Brain pericyte (primary cell): ENCODE data around the gene ARMC6.
A peak's percentile ranks its signal among the peaks of the same experiment; 100 is the strongest.
"Not testable (repeated sequence)": the region's sequence is repeated elsewhere in the genome, so short reads cannot be mapped to it uniquely, and the experiment has no call there.

Experiments used
- DNase-seq: peaks from one replicate; pipeline ENCODE4 v3.0.0-alpha.2; 2012; ENCODE audit warnings: low read depth, low spot score

ARMC6 gene

DNA sequence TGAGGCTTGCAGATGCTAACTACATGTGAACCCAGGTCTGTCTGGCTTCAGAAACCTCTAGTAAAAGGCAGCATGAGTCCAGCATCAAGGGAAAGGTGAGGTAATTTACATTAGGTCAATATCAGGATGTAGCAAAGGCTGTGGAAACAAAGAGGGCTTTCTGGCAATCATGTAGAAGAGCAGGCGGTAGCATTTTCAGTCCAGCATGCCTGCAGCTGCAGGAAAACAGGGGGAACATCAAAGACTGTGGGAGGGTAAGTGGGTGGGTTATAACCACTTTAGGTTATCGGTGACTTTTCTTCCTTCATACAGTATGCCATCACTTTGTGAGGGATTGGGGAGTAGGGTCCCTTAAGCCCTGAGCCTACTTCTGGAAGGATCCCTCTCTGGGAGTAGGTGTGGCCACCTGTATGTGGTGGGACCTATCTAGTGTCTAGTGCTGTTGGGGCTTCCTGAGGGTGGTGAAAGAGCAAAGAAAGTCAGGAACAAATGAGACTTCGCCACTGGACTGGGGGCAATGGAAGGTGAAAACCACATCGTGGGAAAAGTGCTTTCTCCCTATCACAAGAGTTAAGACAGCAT is 10.9 kb upstream of the ARMC6 start:
- no peak for DNase-seq

DNA sequence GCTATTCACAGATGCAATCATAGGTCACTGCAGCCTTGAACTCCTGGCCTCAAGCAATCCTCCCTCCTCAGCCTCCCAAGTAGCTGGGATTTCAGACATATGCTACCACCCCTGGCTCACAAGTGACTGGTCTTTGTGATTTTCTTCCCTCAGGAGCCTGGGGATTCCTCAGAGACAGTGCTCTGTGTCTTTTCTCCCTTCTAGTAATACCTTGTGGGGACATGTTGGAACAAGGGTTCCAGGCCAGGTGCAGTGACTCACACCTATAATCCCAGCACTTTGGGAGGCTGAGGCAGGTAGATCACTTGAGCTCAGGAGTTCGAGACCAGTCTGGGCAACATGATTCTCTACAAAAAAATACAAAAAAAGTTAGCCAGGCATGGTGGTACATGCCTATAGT is 10.0 kb upstream of the ARMC6 start:
- DNase-seq = not testable (repeated sequence)

DNA sequence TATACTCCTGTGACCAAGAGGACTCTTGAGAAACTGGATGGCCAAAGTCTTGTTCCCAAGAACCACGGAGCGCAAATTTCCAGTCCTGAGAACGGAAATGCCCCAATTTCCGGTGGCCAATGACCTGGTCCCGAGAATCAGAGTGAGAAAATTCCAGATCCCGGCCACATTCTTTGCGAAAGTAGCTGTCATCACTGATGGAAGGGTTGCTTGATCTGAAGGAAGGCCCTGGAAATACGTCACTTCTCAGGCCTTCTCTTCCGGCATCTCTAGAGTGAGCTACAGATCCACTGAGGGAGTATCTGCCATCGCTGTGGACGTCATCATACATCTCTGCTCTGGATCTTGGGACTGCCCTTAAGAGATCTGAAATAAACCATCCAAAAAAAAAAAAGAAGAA is 7.5 kb upstream of the ARMC6 start:
- DNase-seq = no peak

DNA sequence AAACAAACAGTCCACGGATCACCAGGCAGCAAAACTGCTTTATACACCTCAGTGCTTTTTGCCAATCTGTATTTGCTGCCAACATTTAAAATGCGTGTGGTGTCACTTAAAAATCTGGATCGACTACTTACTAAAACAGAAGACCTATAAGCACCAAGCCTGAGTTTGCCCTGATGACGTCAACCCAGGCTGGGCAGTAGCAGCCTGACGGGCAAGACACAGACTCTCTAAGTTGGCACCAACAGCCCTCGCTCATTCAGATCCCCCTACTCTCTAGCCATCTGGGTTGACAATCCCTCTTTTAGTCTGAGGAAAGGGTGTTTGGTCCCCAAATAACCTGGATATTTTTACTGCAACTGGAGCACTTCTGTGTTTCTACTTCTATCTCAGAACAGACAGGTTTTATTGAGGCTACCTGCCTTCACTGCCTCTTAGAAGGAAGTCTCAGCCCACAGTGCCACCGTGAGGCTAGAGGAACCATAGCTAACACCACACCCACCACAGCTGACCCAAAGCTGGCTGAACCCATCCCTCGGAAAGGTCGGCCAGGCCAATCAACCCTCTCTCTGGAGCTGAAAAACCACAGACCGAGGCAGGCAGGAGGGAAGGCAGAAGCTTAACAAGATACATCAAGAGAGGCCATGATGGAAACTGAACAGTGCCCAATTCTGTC is 7.0 kb upstream of the ARMC6 start:
- no peak for DNase-seq

DNA sequence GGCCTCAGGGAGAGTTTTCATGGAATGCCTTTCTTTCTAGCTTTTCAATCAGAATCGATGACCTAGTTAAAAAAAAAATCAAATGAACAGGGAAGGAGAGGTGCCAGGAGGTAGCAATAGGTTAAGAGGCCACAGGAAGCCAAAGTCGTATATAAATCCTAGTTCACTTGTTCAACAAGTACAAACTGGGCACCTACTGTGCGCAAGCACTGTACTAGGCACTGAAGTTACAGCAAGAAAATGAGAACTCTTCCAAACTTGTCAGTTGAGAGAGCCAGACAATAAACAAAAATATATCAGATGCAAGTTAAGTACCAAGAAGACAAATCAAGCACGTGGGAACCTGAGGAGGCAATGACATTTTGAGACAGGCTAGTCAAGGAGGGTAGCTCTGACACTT is 6.2 kb upstream of the ARMC6 start:
- no peak for DNase-seq

DNA sequence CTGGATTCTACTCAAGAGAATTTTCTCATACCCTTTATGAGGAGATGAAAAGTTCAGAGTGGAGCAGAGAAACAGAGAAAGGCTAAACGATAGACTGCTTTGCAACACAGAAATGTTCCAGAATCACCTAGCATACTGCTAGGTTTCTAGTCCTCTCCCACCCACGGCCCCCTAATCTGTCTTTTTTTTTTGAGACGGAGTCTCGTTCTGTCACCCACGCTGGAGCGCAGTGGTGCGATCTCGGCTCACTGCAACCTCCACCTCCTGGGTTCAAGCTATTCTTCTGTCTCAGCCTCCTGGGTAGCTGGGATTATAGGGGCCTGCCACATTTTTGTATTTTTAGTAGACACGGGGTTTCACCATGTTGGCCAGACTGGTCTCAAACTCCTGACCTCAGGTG is 4.9 kb upstream of the ARMC6 start:
- DNase-seq = no peak

DNA sequence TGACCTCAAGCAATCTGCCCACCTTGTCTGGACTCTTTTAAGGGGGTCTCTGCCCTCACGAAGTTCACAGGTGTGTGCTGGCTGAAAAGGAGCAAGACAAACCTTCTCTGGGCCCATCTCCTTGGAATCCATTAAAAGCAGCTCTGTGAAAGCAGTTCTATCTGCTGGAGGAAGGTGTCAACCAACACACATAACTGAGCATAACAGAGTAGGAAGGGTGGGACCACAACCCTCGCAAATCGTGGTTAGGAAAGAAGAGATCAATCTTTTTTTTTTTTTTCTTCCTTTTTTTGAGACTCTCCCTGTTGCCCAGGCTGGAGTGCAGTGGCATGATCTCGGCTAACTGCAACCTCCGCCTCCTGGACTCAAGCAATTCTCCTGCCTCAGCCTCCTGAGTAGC is 1.5 kb upstream of the ARMC6 start:
- no peak for DNase-seq

DNA sequence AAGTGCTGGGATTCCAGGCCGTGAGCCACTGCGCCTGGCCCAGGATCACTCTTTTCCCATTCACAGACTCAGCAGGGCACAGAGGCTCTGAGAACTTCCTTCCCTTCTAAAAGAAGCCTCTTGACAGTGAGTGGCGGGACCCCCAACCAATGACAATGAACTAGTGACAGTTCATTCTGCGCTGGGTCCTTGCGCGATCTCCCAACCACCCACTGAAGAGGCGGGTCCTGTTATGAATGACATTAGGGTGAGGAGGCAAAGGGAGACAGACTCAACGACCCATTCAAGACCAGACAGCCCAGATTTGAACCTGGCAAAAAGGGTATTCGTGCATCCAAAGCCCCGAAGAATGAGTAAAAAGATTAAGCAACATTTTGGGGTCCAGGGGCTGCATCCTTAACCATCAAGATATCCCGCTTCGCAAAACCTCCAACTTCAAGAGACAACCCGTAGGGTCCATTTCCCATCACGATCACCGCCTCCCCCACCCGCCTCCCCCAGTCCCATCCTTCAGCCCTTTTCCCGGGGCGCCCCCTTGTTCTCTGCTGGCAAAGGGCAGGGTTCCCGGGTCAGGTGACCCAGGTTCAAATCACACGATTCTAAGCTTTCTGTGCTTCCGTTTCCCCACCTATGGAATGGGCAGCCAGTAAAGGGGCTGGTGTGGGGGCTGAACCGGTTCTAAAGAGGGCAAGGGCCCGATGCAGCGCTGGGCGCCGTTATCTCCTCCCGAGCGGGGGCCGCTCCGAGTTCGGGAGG is 805 bp upstream of the ARMC6 start:
- peak; percentile 66 for DNase-seq

DNA sequence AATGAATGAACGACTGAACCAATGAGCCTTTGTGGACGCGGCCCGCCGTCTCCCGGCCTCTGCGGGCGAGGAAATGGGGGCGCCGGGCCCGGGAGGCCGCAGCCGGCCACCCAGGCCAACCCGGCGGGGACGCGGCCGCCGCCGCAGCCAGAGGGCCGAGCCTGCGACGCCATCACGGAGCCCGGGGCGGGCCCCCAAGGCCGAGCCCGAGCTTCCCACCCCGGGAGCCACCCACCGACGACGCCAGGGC is 302 bp upstream of the ARMC6 start:
- no peak for DNase-seq

DNA sequence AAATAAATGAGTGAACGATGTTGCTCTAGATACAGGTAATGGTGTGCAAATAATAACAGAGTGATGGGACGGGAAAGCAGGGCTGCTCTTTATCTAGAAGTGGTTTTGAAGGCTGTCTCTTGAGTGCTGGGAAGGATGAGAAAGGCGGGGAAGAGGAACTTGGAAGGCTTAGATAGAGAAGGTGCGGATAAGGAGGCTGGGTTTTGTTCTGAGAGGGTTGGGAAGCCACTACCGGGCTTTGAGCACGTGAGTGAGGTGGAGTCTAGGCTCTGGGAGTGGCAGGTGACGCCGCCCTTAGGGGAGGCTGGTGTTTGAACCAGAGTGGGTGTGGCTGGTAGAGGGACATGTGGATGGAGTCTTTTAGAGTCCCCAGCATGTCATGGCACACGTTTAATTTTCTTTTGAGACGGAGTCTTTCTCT is 811 bp downstream of the ARMC6 start:
- no peak for DNase-seq

DNA sequence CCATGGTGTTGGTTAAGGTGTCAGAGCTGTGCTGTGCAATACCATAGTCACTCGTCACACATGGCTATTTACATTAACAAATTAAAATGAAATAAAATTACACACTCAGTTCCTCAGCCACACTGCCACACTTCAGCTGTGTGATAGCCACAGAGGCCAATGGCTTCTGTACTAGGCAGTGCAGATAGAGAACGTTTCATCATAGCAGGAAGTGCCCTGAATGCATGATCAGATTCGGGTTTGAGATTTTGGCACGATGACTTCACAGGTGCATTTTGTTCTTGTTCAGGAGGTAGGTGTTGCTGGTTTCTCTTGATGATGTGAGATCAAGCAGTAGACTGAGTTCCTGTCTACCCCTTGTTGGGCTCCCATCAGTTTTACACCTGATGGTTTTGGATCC is 6.5 kb downstream of the ARMC6 start:
- no peak for DNase-seq

DNA sequence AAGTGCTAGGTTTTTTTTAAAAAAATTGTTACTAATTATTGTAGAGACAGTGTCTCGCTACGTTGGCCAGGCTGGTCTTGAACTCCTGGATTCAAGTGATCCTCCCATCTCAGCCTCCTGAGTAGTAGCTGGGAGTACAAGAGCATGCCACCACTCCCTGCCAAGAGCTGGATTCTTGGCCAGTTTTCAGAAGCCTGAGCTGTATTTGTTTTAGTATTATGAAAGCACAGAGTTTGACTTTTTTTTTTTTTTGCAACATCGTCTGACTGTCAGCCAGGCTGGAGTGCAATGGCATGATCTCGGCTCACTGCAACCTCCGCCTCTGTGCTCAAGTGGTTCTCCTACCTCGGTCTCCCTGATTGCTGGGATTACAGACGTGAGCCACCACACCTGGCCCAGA is 7.0 kb downstream of the ARMC6 start:
- no peak for DNase-seq

DNA sequence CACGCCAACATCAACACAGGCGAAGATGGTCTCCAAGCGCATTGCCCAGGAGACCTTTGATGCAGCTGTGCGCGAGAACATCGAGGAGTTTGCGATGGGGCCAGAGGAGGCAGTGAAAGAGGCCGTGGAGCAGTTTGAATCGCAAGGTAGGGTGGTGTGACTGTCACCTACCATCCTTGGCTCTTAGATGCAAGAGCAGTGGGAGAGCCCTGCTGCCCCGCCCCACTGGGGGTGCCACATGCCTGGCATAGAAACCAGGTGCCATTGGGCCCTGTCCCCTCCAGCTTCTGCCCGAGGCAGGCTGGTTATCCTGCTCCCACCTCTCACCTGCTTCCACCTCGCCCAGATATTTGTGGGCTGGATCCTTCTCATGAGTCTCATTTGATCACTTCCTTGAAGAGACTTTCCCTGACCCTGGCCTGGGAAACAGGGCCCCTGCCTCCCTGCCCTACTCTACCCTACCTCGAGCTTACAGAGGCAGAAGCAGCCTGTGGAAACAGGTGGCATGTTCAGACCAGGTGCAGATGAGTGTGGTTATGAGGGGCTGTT is 9.4 kb downstream of the ARMC6 start:
- DNase-seq = no peak

DNA sequence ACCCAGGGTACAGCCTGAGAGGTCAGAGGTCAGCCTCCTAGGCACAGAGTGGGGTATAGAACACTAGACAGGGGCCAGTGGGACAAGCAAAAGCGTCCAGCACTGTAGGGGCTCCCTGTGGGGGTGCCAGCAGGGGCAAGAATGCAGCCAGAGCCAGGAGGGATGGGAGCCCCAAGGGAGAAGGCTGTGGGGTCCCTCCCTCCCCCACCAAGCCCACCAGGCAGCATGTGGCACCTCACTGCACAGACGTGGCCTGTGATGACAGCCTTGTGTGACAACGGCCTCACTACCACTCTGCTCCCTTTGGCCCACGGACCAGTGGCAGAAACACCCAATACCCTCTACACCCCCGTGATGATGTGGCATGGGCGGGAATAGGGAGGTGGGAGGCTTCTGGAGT is 10.1 kb downstream of the ARMC6 start:
- DNase-seq = no peak

DNA sequence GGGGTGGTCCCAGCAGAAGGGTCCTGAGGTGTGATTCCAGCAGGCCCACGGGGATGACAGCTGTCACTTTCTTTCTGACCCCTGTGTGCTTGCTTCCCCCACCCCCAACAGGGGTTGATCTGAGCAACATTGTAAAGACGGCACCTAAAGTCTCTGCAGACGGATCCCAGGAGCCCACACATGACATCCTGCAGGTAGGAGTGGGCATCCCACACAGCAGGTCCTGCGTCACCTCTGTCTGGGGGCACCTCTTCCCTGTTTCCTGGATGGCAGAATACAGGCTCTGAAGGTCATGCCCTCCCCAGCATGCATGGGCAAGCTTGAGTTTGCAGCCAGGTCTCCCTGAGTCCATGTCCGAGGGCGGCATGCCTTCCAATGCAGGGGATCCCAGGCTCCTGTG is 10.5 kb downstream of the ARMC6 start:
- DNase-seq = no peak

DNA sequence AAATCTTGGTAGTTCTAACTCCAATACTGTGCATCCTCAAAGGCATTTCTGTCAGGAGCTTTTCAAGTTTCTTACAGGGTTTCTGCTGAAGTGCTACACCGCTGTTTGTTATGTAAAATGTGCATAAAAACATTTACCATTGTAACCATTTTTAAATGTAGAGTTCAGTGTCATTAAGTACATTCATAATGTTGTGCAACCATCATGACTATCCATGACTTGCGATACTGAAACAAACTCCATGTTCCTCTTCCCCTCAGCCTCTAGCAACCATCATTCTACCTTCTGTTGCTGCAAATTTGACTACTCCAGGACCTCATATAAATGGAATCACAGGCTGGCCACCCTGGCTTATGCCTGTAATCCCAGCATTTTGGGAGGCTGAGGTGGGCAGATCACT is 16.0 kb downstream of the ARMC6 start:
- no peak for DNase-seq

DNA sequence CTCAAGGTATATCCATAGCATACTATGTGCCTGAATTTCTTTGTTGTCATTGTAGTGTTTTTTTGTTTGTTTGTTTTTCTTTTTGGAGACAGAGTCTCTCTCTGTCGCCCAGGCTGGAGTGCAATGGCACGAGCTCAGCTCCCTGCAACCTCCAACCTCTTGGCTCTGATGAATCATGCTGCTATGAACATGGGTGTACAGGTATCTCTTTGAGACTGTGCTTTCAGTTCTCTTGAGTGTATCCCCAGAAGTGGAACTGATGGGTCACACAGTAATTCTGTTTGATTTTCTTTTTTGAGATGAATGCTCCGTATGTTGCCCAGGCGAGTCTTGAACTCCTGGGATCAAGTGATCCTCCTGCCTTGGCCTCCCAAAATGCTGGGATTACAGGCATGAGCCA is 16.7 kb downstream of the ARMC6 start:
- DNase-seq = no peak

DNA sequence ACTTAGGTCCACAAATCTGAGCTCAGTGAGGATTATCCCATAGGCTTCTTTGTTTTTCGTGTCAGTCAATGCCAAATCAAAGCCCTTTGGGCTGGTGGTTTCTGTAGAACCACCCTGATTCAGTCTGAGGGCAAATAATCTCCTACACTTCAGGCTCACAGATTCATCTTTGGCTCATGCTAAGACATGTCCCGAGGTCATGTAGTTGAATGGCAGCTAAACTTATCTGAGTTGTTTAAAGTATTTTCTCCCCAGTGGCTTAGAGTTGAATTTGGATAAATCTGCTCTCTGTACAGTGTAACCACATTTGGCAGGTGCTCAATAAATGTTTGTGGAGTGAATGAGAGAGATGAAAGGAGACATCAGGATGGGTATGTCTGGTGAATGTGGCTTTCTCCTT is 17.3 kb downstream of the ARMC6 start:
- no peak for DNase-seq

DNA sequence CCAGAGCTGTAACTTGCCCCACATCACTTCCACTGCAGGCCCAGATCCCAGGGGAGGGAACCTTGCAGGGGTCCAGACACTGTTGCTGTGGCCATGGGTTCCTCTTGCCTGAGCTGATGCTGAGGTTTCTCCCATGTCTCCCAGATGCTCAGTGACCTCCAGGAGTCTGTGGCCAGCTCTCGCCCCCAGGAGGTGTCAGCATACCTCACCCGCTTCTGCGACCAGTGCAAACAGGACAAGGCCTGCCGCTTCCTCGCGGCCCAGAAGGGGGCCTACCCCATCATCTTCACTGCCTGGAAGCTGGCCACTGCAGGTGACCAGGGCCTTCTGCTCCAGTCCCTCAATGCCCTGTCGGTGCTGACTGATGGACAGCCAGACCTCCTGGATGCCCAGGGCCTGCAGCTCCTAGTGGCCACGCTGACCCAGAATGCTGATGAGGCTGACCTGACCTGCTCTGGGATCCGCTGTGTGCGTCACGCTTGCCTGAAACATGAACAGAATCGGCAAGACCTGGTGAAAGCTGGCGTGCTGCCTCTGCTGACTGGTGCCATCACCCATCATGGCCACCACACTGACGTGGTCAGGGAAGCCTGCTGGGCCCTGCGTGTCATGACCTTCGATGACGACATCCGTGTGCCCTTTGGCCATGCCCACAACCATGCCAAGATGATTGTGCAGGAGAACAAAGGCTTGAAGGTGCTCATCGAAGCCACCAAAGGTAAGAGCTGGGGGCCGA is 18.2 kb downstream of the ARMC6 start:
- no peak for DNase-seq

DNA sequence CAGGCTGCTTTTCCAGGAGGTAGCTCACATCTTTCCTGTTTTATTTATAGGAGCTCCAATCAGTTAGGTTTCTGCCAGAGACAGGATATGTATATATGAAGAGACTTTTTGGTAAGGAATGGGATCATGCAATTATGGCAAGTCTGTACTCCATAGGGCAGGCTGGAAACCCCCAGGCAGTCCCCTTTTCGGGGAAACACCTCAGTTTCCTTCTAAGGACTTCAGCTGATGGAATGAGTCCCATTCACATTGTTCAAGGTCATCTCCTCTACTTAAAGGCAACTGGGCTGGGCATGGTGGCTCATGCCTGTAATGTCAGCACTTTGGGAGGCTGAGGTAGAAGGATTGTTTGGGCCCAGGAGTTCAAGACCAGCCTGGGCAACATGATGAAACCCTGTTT is 19.5 kb downstream of the ARMC6 start:
- DNase-seq = no peak

DNA sequence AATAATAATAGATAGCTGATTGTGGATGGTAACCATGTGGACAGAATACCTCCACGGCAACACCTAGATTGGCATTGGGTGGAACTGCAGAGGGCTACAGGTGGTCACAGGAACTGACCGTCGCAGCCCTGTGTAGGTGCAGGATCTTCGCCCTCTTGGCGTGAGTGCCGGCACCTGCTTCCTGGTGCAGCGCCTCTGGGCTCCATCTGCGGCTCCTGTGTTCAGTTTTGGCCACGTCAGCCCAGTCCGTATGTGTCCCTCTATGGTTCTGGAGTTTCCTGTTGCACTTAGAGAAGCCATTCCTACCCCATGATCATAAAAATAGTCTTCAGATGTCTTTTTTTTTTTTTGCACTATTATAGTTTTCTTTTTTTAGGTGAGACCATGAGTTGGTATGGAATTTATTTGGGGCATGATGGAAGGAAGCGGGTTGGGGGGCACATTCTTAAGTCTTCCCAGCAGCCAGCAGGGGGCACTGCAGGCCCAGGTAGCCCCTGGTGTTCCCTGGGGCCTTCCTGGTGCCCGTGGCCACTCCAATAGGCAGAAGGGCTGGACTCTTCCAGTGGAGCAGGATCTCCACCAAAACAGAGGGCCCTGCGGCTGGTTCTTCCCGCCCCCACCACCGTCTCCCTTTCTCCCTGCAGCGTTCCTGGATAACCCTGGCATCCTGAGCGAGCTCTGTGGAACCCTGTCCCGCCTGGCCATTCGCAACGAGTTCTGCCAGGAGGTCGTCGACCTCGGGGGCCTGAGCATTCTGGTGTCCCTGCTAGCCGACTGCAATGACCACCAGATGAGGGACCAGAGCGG is 20.3 kb downstream of the ARMC6 start:
- no peak for DNase-seq
